Measurements from ENCODE around the gene ZMIZ1.

Gene ZMIZ1

DNA sequence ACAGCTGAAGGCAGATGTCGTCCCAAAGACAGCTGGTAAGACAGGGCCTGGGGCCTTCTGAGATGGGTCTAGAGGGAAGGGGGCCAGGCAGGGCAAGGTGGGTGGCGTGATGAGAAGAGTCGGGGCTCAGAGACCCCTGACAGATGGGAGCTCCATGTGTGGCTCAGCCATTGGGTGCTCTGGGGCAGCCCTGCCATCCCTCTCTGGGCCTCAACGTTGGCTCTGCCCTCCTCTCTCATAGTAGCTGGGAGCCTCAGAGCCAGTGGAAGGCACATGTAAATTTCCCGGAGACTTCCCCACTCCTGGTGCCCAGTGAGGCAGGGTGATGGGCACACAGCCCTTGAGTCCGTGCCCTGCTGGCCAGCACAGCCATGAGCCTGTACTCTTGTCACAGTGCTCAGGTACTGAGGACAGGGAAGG is 280.3 kb downstream of the ZMIZ1 start:
- DNase-seq: no peak

GRCh38 chr10:79349766-79350406 is 281.1 kb downstream of the ZMIZ1 start:
- no peak for DNase-seq

GRCh38 chr10:79350407-79351154 is 281.8 kb downstream of the ZMIZ1 start:
- no peak for DNase-seq

DNA sequence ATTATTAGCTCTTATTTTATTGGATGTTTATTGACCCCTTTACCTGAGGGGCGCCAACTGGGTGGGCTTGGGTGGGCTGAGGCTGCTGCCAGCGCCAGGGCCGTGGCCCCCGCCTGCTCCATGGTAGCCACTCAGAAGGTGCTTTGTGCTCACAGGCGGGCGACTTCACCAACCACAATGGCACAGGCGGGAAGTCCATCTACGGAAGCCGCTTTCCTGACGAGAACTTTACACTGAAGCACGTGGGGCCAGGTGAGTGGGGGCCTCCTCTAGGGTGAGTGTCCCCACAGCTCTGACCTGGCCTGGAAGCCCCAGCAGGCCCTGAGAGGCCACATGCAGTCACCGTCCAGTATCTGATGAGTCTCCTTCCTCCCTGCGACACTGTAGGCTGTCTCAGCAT is 282.6 kb downstream of the ZMIZ1 start:
- no peak for DNase-seq

GRCh38 chr10:79352035-79352877 is 283.5 kb downstream of the ZMIZ1 start:
- no peak for DNase-seq

DNA sequence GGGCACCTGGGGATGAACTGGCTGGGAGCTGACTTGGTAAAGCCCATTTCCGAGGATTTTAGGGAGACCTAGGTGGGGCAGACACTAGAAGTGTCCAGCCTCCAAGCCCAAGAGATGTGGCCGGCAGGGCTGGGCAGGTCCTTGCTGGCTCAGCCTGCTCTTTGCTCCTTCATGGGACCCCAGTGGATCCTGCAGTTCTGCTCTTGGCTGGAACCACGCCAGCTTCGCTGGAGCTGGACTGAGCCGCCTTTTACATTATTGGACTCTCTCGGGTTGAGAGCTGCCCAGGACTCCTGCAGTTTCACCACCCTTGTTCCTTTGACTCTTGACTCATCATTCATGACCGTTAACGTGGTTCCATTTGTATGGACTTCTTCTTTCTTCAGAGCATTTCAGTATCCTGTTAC is 284.2 kb downstream of the ZMIZ1 start:
- no peak for DNase-seq

DNA sequence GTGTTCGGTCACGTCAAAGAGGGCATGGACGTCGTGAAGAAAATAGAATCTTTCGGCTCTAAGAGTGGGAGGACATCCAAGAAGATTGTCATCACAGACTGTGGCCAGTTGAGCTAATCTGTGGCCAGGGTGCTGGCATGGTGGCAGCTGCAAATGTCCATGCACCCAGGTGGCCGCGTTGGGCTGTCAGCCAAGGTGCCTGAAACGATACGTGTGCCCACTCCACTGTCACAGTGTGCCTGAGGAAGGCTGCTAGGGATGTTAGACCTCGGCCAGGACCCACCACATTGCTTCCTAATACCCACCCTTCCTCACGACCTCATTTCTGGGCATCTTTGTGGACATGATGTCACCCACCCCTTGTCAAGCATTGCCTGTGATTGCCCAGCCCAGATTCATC is 285.0 kb downstream of the ZMIZ1 start:
- DNase-seq: no peak

DNA sequence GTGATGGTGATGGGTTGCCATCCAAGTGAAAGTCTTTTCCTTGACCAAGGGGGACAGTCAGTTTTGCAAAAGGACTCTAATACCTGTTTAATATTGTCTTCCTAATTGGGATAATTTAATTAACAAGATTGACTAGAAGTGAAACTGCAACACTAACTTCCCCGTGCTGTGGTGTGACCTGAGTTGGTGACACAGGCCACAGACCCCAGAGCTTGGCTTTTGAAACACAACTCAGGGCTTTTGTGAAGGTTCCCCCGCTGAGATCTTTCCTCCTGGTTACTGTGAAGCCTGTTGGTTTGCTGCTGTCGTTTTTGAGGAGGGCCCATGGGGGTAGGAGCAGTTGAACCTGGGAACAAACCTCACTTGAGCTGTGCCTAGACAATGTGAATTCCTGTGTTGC is 285.4 kb downstream of the ZMIZ1 start:
- no peak for DNase-seq

GRCh38 chr10:79354615-79355014 is 285.8 kb downstream of the ZMIZ1 start:
- no peak for DNase-seq

DNA sequence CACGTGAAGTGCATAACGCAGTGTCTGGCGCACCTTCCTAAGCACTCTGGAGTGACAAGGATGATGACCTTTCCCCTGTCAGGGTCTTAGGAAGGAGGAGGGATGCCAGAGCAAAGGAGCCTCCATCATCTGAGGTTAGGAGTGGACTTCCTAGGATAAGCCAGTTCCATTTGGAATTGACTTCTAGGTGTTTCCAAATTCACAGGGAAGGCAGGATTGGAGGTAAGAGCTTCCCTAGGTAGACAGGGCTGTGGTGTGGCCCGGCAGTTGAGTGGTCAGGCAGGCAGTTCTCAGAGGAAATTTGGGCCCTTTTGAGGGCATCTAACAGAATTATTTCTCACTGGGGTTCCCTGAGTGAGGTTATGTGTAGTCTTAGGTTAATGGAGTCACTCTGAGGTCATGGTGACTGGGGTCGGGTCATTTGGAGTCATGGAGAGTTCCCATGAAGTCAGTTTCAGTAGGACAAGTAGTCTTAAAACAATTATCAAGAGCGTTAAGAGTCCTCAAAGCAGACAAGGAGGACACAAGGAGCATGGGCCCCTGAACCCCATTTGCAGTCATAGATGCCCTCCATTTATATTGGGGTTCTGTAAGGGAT is 286.8 kb downstream of the ZMIZ1 start:
- DNase-seq: no peak

DNA sequence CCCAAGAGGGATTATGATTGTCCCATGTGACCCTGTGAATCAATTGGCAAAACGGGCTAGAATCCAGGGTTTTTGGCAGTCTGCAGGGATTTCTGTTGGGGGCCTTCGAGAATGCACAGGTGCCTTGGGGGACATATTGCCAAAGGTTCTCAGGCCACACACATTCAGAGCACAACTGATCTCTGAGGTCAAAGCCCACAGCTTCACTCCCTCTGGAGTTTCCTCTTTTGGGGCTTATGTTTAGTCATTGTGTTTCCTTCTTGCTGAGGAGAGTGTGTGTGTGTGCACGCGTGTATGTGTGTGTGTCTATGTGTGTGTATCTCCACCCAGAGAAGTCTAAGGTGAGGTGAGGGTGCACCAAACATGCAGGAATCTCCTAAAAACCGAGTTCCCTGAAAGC is 287.3 kb downstream of the ZMIZ1 start:
- DNase-seq: no peak

GRCh38 chr10:79357180-79357579 is 288.4 kb downstream of the ZMIZ1 start:
- DNase-seq: no peak

DNA sequence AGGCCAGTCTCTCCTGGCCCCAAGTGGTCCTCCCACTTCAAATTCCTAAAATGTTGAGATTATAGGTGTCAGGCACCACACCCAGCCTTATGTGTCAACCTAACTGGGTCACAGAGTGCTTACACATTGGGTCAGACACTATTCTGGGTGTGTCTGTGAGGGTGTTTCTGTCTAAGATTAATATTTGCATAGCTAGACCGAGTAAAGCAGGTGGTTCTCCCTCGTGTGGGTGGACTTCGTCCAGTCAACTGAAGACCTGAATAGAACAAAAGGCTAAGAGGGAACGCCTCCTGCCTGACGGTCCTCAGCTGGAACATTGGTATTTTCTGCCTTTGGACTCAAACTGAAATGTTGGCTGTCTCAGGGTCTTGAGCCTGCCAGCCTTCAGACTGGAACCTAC is 290.0 kb downstream of the ZMIZ1 start:
- no peak for DNase-seq

DNA sequence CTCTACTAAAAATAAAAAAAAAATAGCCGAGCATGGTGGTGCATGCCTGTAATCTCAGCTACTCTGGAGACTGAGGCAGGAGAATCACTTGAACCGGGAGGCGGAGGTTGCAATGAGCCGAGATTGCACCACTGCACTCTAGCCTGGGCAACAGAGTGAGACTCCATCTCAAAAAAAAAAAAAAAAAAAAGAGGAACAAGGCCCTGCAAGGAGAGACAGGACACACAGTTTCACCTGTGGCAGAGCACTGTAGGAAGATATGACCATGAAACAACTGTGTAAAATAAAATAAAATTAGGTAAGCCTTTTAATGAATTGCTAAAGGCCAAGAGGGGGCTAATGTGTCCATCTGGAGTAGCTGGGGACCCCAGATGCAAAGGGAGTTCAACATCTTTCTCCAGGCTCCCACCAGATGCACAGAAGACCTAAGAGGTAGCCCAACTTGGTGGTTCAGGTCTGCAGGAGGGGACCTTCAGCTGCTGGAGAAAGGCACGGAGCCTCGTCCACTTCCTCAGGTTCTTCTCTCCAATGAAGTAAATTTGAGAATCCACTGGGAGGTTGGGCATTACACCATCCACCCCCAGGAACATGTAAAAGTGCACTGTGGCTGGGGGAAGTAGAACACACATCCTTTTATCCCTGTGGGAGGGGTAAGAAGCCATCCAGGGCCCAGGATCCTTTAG is 291.2 kb downstream of the ZMIZ1 start:
- DNase-seq: no peak

GRCh38 chr10:79360499-79361342 is 292.0 kb downstream of the ZMIZ1 start:
- DNase-seq: no peak

DNA sequence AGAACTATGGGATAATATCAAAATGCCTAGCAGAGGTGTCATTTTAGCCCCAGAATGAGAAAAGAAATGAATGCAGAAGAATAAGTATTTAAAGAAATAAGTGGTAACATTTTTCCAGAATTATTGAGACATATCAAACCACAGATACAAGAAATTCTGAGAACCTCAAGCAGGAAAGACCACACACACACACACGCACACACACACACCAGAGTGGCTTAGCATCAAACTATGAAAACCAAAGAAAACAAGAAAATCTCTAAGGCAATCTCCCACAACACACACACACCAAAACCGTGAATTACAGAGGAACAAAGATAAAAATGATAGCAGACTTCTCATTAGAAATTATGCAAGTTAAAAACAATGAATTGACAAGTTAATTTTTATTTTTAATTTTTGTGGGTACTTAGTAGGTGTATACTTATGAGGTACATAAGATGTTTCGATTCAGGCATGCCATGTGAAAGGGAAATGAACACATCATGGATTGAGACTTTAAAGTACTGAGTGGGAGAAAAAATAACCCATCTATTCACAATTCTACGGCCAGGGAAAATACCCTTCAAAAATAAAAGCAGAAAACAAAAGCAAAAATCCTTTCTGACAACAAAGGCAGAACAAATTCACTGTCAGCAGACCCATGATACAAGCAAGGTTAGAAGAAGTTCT is 293.1 kb downstream of the ZMIZ1 start:
- no peak for DNase-seq

Data from NCI-H2227 treated with DMSO at 0.1 percent for 48 hours (cell line).